HS-27A (cell line): ENCODE results near the gene TREH.
"Not testable (repeated sequence)": the region's sequence is repeated elsewhere in the genome, so short reads cannot be mapped to it uniquely, and the experiment has no call there.

Experiments
- DNase-seq: peaks from one replicate; pipeline ENCODE4 v3.0.0-alpha.2; 2012; ENCODE audit warnings: low read depth, missing footprints

The TREH gene

GRCh38 chr11:118697346-118697745, 17.9 kb upstream of the TREH start:
- DNase-seq, result no peak

DNA sequence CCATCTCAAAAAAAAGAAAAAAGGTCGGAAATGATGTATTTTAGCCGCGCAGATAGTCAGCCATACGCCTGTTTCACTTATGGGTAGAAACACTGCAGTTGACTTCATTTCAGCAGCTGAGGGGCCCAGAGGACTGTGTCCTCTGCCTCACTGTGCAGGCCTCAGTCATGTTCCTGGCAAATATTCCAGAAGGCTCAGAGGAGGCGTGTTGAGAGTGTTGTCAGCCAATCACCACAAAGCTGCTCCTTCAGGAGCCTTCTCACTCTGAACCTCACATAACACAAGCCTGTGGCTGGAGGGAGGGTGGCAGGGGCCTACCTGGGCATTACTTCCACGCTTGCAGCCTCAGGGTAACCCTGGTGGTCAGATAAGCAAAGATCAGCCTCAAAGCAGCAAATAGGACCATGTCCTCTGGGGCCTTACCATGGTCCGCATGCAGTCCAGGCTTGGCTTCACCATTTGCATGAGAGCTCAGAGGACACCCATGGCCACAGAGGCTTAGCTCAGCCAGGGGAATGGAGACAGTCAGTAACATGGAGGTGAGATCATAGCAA, 17.3 kb upstream of the TREH start:
- no peak for DNase-seq

GRCh38 chr11:118694771-118695170, 15.3 kb upstream of the TREH start:
- DNase-seq, result no peak

- DNase-seq, result no peak
Observed at GRCh38 chr11:118694185-118694584, 14.7 kb upstream of the TREH start.

DNA sequence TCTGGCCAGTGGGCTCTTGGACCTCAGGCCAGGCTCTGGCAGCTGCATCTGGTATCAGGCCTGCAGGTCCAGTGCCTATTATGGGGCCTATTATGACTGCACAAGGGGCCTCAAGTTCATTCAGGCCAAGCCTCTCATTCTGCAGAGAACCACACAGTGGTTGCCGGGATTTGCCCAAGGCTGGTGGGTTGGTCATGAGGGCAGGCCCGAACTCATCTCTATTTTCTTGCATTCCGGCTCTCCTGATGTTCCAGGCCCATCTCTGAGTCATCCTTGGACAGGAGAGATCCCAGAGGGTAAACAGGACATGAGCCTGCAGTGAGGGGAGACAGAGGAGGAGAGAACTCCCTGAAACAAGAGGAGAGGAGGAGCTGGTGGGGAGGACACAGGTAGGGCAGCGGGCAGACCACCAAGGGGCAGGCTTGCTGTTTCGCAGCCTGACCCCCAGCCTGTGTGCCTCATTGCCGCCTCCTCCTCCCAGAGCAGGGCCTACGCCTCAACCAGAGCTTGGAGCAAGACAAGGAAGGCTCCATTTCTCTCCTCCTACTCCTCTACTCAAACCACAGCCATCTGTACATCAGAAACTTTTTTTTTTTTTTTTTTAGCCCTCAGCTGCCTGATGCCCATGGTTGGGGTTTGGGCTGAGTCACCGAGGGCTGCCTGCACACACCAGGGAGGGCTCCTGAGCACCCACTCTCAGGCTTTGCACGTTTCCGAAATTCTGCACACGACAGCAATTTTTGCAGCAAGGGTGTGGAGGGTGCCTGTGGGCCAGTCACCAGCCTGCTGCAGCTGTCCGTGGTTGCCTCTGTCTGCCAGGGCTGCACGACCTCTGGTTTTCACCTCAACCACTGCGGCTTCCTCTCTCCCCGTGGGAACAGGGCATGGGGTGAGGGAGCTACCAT, 12.7 kb upstream of the TREH start:
- DNase-seq, result no peak

- DNase-seq, result no peak
Observed at GRCh38 chr11:118690553-118691304, 11.3 kb upstream of the TREH start.

- DNase-seq, result peak; percentile 83
Observed at GRCh38 chr11:118689852-118690552, 10.6 kb upstream of the TREH start.

DNA sequence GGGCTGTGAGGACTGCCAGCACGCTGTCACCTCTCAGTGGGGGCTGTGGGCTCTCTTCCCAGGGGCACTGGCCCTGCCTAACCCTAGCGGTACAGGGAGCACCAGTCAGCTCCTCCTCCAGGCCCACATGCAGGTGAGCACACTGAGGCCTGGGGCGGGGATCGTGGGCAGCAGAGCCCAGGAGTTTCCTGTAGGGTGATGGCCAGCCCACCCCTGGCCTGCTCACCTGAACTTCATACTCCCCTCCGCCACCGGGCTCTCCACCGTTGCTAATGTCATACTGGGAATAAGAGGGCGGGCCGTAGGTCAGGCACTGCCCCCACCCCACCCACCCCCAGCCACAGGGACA, 10.0 kb upstream of the TREH start:
- DNase-seq, result no peak

GRCh38 chr11:118688851-118689502, 9.5 kb upstream of the TREH start:
- DNase-seq, result no peak

DNA sequence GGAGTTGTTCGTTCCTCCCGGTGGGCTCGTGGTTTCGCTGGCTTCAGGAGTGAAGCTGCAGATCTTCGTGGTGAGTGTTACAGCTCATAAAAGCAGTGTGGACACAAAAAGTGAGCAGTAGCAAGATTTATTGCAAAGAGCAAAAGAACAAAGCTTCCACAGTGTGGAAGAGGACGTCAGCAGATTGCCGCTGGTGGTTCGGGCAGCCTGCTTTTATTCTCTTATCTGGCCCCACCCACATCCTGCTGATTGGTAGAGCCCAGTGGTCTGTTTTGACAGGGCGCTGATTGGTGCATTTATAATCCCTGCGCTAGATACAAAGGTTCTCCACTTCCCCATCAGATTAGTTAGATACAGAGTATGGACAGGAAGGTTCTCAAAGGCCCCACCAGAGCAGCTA, 8.9 kb upstream of the TREH start:
- not testable (repeated sequence) for DNase-seq

GRCh38 chr11:118687906-118688305, 8.5 kb upstream of the TREH start:
- no peak for DNase-seq

DNA sequence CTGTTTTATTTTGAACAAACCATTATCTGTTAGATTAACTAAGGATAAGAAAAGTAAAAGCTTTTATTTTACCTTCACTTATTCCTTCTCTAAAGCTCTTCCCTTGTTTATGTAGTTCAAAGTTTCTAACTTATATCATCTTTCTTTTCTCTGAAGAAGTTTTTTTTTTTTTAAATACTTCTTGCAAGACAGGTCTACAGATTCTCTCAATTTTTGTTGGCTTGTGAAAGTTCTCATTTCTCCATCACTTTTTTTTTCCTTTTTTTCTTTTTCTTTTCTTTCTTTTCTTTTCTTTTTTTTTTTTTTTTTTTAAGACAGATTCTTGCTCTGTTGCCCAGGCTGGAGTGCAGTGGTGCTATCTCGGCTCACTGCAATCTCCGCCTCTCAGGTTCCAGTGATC, 4.7 kb upstream of the TREH start:
- DNase-seq, result no peak

DNA sequence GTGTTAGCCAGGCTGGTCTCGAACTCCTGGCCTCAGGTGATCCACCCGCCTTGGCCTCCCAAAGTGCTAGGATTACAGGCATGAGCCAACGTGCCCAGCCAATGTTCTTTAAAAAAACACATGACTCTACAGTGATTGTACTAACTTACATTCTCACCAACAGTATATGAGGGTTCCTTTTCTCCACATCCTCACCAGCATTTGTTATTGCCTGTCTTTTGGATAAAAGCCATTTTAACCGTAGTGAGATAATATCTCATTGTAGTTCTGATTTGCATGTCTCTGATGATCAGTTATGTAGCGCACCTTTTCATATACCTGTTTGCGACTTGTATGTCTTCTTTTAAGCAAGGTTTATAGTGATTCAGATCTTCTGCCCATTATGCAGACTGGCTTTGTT, 3.5 kb upstream of the TREH start:
- DNase-seq, result not testable (repeated sequence)

- no peak for DNase-seq
Observed at GRCh38 chr11:118682372-118682771, 2.9 kb upstream of the TREH start.

- not testable (repeated sequence) for DNase-seq
Observed at GRCh38 chr11:118678908-118679307, 542 bp downstream of the TREH start.

DNA sequence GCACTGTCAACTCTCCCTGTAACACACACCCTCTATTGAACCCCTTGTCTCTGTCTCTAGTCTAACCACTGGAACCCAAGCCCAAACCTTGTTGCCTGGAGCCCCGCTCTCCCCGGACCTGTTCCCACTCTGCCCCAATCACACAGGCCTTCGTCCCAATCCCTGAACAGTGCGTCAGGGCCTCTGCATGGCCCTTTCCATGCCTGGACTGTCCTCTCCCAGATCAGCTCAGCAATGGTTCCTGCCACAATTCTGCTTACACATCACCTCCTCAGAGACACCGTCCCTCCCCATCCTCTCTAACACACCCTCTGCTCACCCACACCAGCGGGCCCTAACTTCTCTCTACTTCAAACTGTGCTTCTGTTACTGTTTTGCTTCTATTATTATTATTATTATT, 1.5 kb downstream of the TREH start:
- DNase-seq, result no peak

DNA sequence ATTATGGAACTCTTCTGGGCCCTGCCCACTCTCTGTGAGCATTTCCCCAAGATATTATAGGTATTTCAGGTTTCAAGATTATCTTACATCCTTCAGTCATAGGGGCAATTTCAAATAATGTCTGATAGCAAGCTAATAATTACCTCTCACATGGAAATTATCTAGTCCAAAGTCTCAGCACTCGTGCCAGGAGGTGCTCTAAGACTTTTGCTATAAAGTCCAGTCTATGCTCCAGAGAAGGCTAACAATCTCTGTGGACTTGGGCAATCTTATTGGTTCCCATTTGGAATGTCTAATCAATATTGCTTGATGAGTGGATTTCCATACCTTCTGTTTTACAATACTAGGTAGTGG, 5.4 kb downstream of the TREH start:
- DNase-seq, result no peak

- DNase-seq, result no peak
Observed at GRCh38 chr11:118673361-118674081, 5.9 kb downstream of the TREH start.

DNA sequence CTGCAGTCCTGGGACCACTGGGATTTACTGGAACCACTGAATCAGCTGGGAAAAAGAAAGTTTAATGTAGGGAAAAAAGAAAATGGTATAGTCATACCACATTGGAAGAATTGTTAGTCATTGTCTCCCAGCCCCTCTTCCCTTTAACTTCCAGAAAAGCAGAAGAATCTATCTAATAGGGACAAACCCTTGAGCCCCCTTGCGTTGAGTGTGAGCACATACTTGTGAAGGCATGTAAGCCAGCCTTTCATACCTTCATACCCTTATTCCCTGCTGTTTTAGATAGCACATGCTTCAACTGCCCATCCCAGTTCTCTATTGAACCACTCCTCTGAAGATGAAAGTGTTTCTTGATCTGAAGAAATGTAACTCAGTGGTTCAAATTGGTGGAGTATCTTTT, 6.6 kb downstream of the TREH start:
- no peak for DNase-seq

DNA sequence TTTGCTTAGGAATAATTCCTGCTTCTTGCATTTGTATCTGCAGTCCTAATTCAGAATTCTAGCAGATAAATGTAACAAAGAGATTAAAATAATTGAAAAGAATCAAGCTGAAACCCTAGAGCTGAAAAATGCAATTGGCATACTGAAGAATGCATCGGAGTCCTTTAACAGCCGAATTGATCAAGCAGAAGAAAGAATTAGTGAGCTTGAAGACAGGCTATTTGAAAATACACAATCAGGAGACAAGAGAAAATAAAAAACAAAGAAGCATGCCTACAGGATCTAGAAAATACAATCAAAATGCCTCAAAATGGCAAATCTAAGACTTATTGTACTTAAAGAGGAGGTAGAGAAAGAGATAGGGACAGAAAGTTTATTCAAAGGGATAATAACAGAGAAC, 8.2 kb downstream of the TREH start:
- DNase-seq, result no peak

- DNase-seq, result no peak
Observed at GRCh38 chr11:118670063-118670462, 9.4 kb downstream of the TREH start.
